IMR-90 (cell line): Measurements from ENCODE around the gene NPBWR2. TPM values are rescaled to one million over a fixed set of nuclear protein-coding genes. Genes with fewer than 3 reads are reported as not detected.

Experiments
- ATAC-seq: fragments of 200-7000 bp; cut with Tn5 transposase; 2 replicates; pipeline ENCODE4 v1.9.1; 2020; ENCODE audit warnings: low read depth, mild to moderate bottlenecking, moderate library complexity
- BruUV-seq: library from RNA; stranded (reverse); fragments of 400-500 nt; replicated peaks from 2 replicates; lab custom pipeline; 2021; lab: Mats Ljungman, UMichigan
- CTCF ChIA-PET: fragments of 300-600 bp; formaldehyde crosslinking; extraction: SDS; loops from one replicate; lab custom pipeline; 2021; ENCODE audit warnings: antibody characterized with exemption; lab: Yijun Ruan, JAX
- POLR2A ChIA-PET: fragments of 300-600 bp; sonication (Branson Sonifier 250); formaldehyde crosslinking; loops from one replicate; lab custom pipeline; 2022; ENCODE audit warnings: antibody characterized with exemption; ENCODE audit not compliant: unreplicated experiment; lab: Charles Lee
- DNase-seq: peaks from one replicate; pipeline ENCODE4 v3.0.0; 2013
- H2AFZ ChIP-seq: replicated peaks from 2 replicates; pipeline ENCODE3; 2013; ENCODE audit warnings: low read length, mild to moderate bottlenecking; ENCODE audit not compliant: poor library complexity
- H2AK5ac ChIP-seq: 2 replicates; pipeline ENCODE4 v1.6.1; 2013; ENCODE audit warnings: low read depth, low read length, inconsistent platforms
- H2AK9ac ChIP-seq: replicated peaks from 2 replicates; pipeline ENCODE3; 2013; ENCODE audit warnings: mild to moderate bottlenecking, low read depth, low read length, moderate library complexity; ENCODE audit not compliant: poor library complexity
- H2BK120ac ChIP-seq: 2 replicates; pipeline ENCODE4 v1.6.1; 2013; ENCODE audit warnings: low read depth, low read length, inconsistent platforms
- H2BK15ac ChIP-seq: 3 replicates; pipeline ENCODE4 v1.6.1; 2013; ENCODE audit warnings: low read depth, low read length, inconsistent platforms
- H2BK20ac ChIP-seq: 2 replicates; pipeline ENCODE4 v1.6.1; 2013; ENCODE audit warnings: low read depth, mild to moderate bottlenecking, inconsistent platforms, low read length, moderate library complexity
- H2BK5ac ChIP-seq: 2 replicates; pipeline ENCODE4 v1.6.1; 2013; ENCODE audit warnings: mild to moderate bottlenecking, low read depth, low read length, inconsistent platforms; ENCODE audit not compliant: poor library complexity, severe bottlenecking
- H3K14ac ChIP-seq: replicated peaks from 2 replicates; pipeline ENCODE4 v1.6.1; 2013; ENCODE audit warnings: low read depth, low read length, inconsistent platforms
- H3K18ac ChIP-seq: 2 replicates; pipeline ENCODE4 v1.6.1; 2013; ENCODE audit warnings: low read depth, low read length, control low read depth
- H3K23ac ChIP-seq: 2 replicates; pipeline ENCODE4 v1.6.1; 2013; ENCODE audit warnings: low read depth, low read length, inconsistent platforms
- H3K27ac ChIP-seq: 2 replicates; pipeline ENCODE4 v1.5.1; 2013; ENCODE audit warnings: mild to moderate bottlenecking, control low read depth, low read length; ENCODE audit not compliant: insufficient read depth
- H3K27me3 ChIP-seq: 2 replicates; pipeline ENCODE4 v1.6.1; 2013; ENCODE audit warnings: low read length; ENCODE audit not compliant: control insufficient read depth, insufficient read depth
- H3K36me3 ChIP-seq: 2 replicates; pipeline ENCODE4 v1.6.1; 2013; ENCODE audit warnings: low read length, mixed read lengths; ENCODE audit not compliant: control insufficient read depth, insufficient read depth
- H3K4ac ChIP-seq: 2 replicates; pipeline ENCODE4 v1.6.1; 2013; ENCODE audit warnings: low read depth, low read length, inconsistent platforms
- H3K4me1 ChIP-seq: 2 replicates; pipeline ENCODE4 v1.6.1; 2013; ENCODE audit warnings: low read length, mixed read lengths; ENCODE audit not compliant: control insufficient read depth, insufficient read depth
- H3K4me2 ChIP-seq: 2 replicates; pipeline ENCODE4 v1.6.1; 2013; ENCODE audit warnings: low read depth, mild to moderate bottlenecking, control low read depth, low read length, moderate library complexity
- H3K4me3 ChIP-seq: 2 replicates; pipeline ENCODE4 v1.5.1; 2013; ENCODE audit warnings: low read depth, mild to moderate bottlenecking, control low read depth, low read length, moderate library complexity; ENCODE audit not compliant: insufficient read depth
- H3K56ac ChIP-seq: 2 replicates; pipeline ENCODE4 v1.6.1; 2013; ENCODE audit warnings: low read length, inconsistent platforms; ENCODE audit not compliant: insufficient read depth; ENCODE audit errors: extremely low read depth
- H3K79me1 ChIP-seq, 2 experiments: 2 replicates each; pipeline ENCODE4 v1.6.1; 2013; ENCODE audit warnings: low read length in 2 of 2, inconsistent platforms in 1 of 2, low read depth in 1 of 2
- H3K9ac ChIP-seq: 2 replicates; pipeline ENCODE4 v1.6.1; 2013; ENCODE audit warnings: low read depth, low read length, control low read depth
- H3K9me1 ChIP-seq: 2 replicates; pipeline ENCODE4 v1.6.1; 2013; ENCODE audit warnings: low read length, inconsistent platforms; ENCODE audit not compliant: insufficient read depth
- H3K9me3 ChIP-seq: 2 replicates; pipeline ENCODE4 v1.6.1; 2013; ENCODE audit warnings: low read length; ENCODE audit not compliant: control insufficient read depth, insufficient read depth
- H4K20me1 ChIP-seq: 2 replicates; pipeline ENCODE4 v1.6.1; 2013; ENCODE audit warnings: low read length, inconsistent platforms; ENCODE audit not compliant: insufficient read depth
- H4K5ac ChIP-seq: 2 replicates; pipeline ENCODE4 v1.6.1; 2013; ENCODE audit warnings: mild to moderate bottlenecking, low read depth, low read length, control low read depth
- H4K8ac ChIP-seq, 2 experiments: 2 replicates each; pipeline ENCODE4 v1.6.1; 2013; ENCODE audit warnings: low read depth in 2 of 2, low read length in 2 of 2, control low read depth in 1 of 2, inconsistent platforms in 1 of 2
- H4K91ac ChIP-seq: 2 replicates; pipeline ENCODE4 v1.6.1; 2013; ENCODE audit warnings: low read depth, low read length, inconsistent platforms; ENCODE audit not compliant: insufficient read depth
- BHLHE40 ChIP-seq: fragments of 150-350 bp; IDR thresholded peaks from 2 replicates; pipeline ENCODE4 v1.6.1; 2016; ENCODE audit warnings: mild to moderate bottlenecking, low read depth, low read length
- CEBPB ChIP-seq: IDR thresholded peaks from 2 replicates; pipeline ENCODE4 v1.6.1; 2012; ENCODE audit warnings: low read depth, low read length, improper control_type of control experiment
- CHD1 ChIP-seq: IDR thresholded peaks from 2 replicates; pipeline ENCODE4 v1.6.1; 2012; ENCODE audit warnings: low read depth, low read length, improper control_type of control experiment
- ELK1 ChIP-seq: fragments of 150-350 bp; IDR thresholded peaks from 2 replicates; pipeline ENCODE4 v1.6.1; 2016; ENCODE audit warnings: low read depth, mild to moderate bottlenecking, low read length, moderate library complexity, borderline replicate concordance
- FOS ChIP-seq: fragments of 150-350 bp; IDR thresholded peaks from 2 replicates; pipeline ENCODE4 v1.6.1; 2016; ENCODE audit warnings: low read depth, low read length
- MAFK ChIP-seq: IDR thresholded peaks from 2 replicates; pipeline ENCODE4 v1.6.1; 2012; ENCODE audit warnings: low read depth, low read length, improper control_type of control experiment
- MAZ ChIP-seq: IDR thresholded peaks from 2 replicates; pipeline ENCODE4 v1.6.1; 2012; ENCODE audit warnings: low read depth, mild to moderate bottlenecking, low read length, improper control_type of control experiment, moderate library complexity, borderline replicate concordance
- MXI1 ChIP-seq: IDR thresholded peaks from 2 replicates; pipeline ENCODE4 v1.6.1; 2012; ENCODE audit warnings: low read depth, mild to moderate bottlenecking, low read length, moderate library complexity, borderline replicate concordance
- NFE2L2 ChIP-seq: fragments of 150-350 bp; IDR thresholded peaks from 2 replicates; pipeline ENCODE4 v1.6.1; 2016; ENCODE audit warnings: low read depth, mild to moderate bottlenecking, low read length
- POLR2A ChIP-seq: IDR thresholded peaks from 2 replicates; pipeline ENCODE4 v1.6.1; 2012; ENCODE audit warnings: mild to moderate bottlenecking, low read depth, low read length
- RAD21 ChIP-seq: IDR thresholded peaks from 2 replicates; pipeline ENCODE4 v1.6.1; 2012; ENCODE audit warnings: low read length, improper control_type of control experiment
- RCOR1 ChIP-seq: IDR thresholded peaks from 2 replicates; pipeline ENCODE4 v1.6.1; 2012; ENCODE audit warnings: mild to moderate bottlenecking, low read length, improper control_type of control experiment; ENCODE audit not compliant: insufficient replicate concordance
- RFX5 ChIP-seq: IDR thresholded peaks from 2 replicates; pipeline ENCODE4 v1.8.0; 2012; ENCODE audit warnings: low read depth, mild to moderate bottlenecking, low read length, moderate library complexity
- SMC3 ChIP-seq: fragments of 150-350 bp; IDR thresholded peaks from 2 replicates; pipeline ENCODE4 v1.6.1; 2016; ENCODE audit warnings: low read depth, mild to moderate bottlenecking, antibody characterized with exemption, low read length, moderate library complexity
- USF2 ChIP-seq: fragments of 150-350 bp; IDR thresholded peaks from 2 replicates; pipeline ENCODE4 v1.6.1; 2017; ENCODE audit warnings: mild to moderate bottlenecking, antibody characterized with exemption, low read length, low read depth
- WGBS, 2 experiments: methylation state at CpG; one replicate each; pipeline versions ENCODE4 v1.1.5 to v1.1.7; 2013; ENCODE audit warnings: missing lambda C conversion rate in 2 of 2; ENCODE audit not compliant: insufficient read length in 1 of 2; ENCODE audit errors: extremely low coverage in 2 of 2; 5-methylcytosine and 5-hydroxymethylcytosine counted together
- dilution Hi-C: fragments of 300-500 bp; cut with HindIII; formaldehyde crosslinking; loops from one replicate; pipeline ENCODE4 v1.14.3; 2018; ENCODE audit warnings: low sequenced_read_pairs; ENCODE audit not compliant: unreplicated experiment
- in situ Hi-C: fragments of 300-500 bp; cut with MboI; formaldehyde crosslinking; loops from 3 replicates; pipeline ENCODE4 v1.14.3; 2019; ENCODE audit warnings: low sequenced_read_pairs, inconsistent platforms, mixed read lengths
- intact Hi-C: fragments of 100-400 bp; cut with micrococcal nuclease; formaldehyde crosslinking; loops from 2 replicates; pipeline ENCODE4 v1.10.0; 2022
- polyA plus RNA-seq, 3 experiments: library from polyadenylated mRNA; depleted of rRNA; stranded (reverse); fragments of >200 nt; gene quantifications; 2 replicates each; pipeline ENCODE4 v1.2.3, GENCODE V29; 2012; ENCODE audit warnings: low replicate concordance in 1 of 3
- total RNA-seq: library from RNA; depleted of rRNA; stranded (reverse); fragments of >200 nt; gene quantifications from 2 replicates; pipeline ENCODE4 v1.2.3, GENCODE V29; 2012
- TF ChIP-seq, protein P1 (sequence below): conservative IDR thresholded peaks from 2 replicates; pipeline ENCODE4 v1.5.1; 2012; ENCODE audit warnings: mild to moderate bottlenecking, low read depth, low read length, improper control_type of control experiment

NPBWR2 gene
- total and polyA plus RNA-seq, 2 of the 4 experiments (the other 2 are of a cell fraction), result not detected

DNA sequence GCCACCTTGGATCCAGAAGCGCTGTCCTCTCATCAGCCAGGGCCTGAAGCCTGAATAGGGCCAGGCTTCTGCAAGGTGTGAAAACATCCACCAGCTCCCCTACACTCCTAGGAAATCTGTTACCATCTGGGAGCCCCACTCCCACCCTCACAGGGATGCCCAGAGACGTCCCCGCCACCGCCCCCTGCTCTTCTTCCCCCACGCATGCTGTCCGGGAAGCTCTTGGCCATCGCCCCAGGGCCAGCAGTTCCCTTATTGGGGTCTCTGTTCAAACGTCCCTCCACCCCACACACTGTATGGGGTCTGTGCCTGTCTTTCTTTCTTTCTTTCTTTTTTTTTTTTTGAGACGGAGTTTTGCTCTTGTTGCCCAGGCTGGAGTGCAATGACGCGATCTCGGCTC, 31.8 kb downstream of the NPBWR2 start:
- BruUV-seq, result no TSS peak
- no peak overlapping the region for H3K4me2 ChIP-seq
- no peak overlapping the region for H2AFZ ChIP-seq
- no peak overlapping the region for H3K27ac ChIP-seq
- no peak overlapping the region for H3K23ac ChIP-seq
- H2AK9ac ChIP-seq, result no peak overlapping the region
- no peak for TF ChIP-seq ELK1
- TF ChIP-seq SMC3, result no peak
- no peak for TF ChIP-seq POLR2A
- TF ChIP-seq RAD21, result no peak
- no peak for TF ChIP-seq FOS
- no peak for TF ChIP-seq BHLHE40
- TF ChIP-seq MAFK, result no peak
- no peak for TF ChIP-seq NFE2L2
- TF ChIP-seq CHD1, result no peak
- no peak for TF ChIP-seq RCOR1
- TF ChIP-seq, protein P1, sequence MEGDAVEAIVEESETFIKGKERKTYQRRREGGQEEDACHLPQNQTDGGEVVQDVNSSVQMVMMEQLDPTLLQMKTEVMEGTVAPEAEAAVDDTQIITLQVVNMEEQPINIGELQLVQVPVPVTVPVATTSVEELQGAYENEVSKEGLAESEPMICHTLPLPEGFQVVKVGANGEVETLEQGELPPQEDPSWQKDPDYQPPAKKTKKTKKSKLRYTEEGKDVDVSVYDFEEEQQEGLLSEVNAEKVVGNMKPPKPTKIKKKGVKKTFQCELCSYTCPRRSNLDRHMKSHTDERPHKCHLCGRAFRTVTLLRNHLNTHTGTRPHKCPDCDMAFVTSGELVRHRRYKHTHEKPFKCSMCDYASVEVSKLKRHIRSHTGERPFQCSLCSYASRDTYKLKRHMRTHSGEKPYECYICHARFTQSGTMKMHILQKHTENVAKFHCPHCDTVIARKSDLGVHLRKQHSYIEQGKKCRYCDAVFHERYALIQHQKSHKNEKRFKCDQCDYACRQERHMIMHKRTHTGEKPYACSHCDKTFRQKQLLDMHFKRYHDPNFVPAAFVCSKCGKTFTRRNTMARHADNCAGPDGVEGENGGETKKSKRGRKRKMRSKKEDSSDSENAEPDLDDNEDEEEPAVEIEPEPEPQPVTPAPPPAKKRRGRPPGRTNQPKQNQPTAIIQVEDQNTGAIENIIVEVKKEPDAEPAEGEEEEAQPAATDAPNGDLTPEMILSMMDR, result no peak
- no peak for TF ChIP-seq USF2
- no peak for TF ChIP-seq RFX5
- TF ChIP-seq MAZ, result no peak
- TF ChIP-seq CEBPB, result no peak
- no peak for TF ChIP-seq MXI1
- no peak overlapping the region for H4K5ac ChIP-seq
- peaks cover 3% of the 10 kb centered on the region for H4K20me1 ChIP-seq
- no peaks in the 10 kb centered on the region for H3K27me3 ChIP-seq
- H4K91ac ChIP-seq, result no peak overlapping the region
- H3K14ac ChIP-seq, result no peak overlapping the region
- no peak overlapping the region for H2BK120ac ChIP-seq
- no peak overlapping the region for H4K8ac ChIP-seq
- peaks cover 11% of the 10 kb centered on the region for H3K4me1 ChIP-seq
- no peak overlapping the region for H2AK5ac ChIP-seq
- no peak overlapping the region for H2BK5ac ChIP-seq
- H3K36me3 ChIP-seq, result peaks cover 22% of the 10 kb centered on the region; the same call in 1 of the 2 replicates
- no peak overlapping the region for H2BK20ac ChIP-seq
- no peak for ATAC-seq
- ChIA-PET POLR2A (no interaction called here), CTCF (no interaction called here)
- H3K9me1 ChIP-seq, result no peaks in the 10 kb centered on the region
- 86% methylated on average over 3 of the region's 12 CpGs; no CpG with 5 or more reads in 1 of the 2 experiments for WGBS, 2 experiments
- no peak overlapping the region for H3K18ac ChIP-seq
- no peak for DNase-seq
- H3K9me3 ChIP-seq, result no peaks in the 10 kb centered on the region
- intact Hi-C loops, result no loop called here
- H3K4me3 ChIP-seq, result no peak overlapping the region
- dilution Hi-C loops, result no loop called here
- H3K56ac ChIP-seq, result no peak overlapping the region
- in situ Hi-C loops, result no loop called here
- no peak overlapping the region for H2BK15ac ChIP-seq
- H3K79me1 ChIP-seq, result peaks cover 6 to 8% of the 10 kb centered on the region in 2 experiments; a peak in 3 of 4 replicates
- H3K4ac ChIP-seq, result no peak overlapping the region
- H3K9ac ChIP-seq, result no peak overlapping the region
